Measurements from ENCODE around the gene JADE2.

GRCh38 chr5:134490255-134490924, 35.1 kb upstream of the JADE2 start:
- TF ChIP-seq CTCF (IDR thresholded peaks at IDR 0.05) (no peak), POLR2A (IDR thresholded peaks at IDR 0.05) (no peak)

All from right lobe of liver (tissue), 4 donors.